Activated CD4-positive, alpha-beta T cell treated with anti-CD3 and anti-CD28 coated beads, Interleukin-2, amount 10 ng/mL, durations not matched to agents 24 days and 14 days (primary cell): ENCODE results near the gene TAF5L. TPM values are rescaled to one million over a fixed set of nuclear protein-coding genes. Genes with fewer than 3 reads are reported as not detected.

ENCODE experiments used
- DNase-seq: peaks from one replicate; pipeline ENCODE4 v3.0.0; 2022
- H3K27ac Mint-ChIP-seq: one replicate; pipeline ENCODE4 v1.8.0; 2022; ENCODE audit warnings: mild to moderate bottlenecking, mixed read lengths
- H3K27me3 Mint-ChIP-seq: one replicate; pipeline ENCODE4 v1.8.0; 2022; ENCODE audit warnings: mixed read lengths
- H3K36me3 Mint-ChIP-seq: one replicate; pipeline ENCODE4 v1.8.0; 2022; ENCODE audit warnings: low read depth, mild to moderate bottlenecking, mixed read lengths
- H3K4me1 Mint-ChIP-seq: one replicate; pipeline ENCODE4 v1.8.0; 2021; ENCODE audit warnings: mixed read lengths
- H3K4me3 Mint-ChIP-seq: one replicate; pipeline ENCODE4 v1.8.0; 2022; ENCODE audit warnings: mild to moderate bottlenecking, moderate library complexity, mixed read lengths
- H3K9me3 Mint-ChIP-seq: one replicate; pipeline ENCODE4 v1.8.0; 2021; ENCODE audit warnings: mixed read lengths
- intact Hi-C: fragments of 100-400 bp; cut with micrococcal nuclease; formaldehyde crosslinking; loops from one replicate; pipeline ENCODE4 v1.15.1; 2023
- total RNA-seq: library from RNA; stranded (reverse); gene quantifications from 2 replicates; pipeline ENCODE4 v1.2.3, GENCODE V29; 2022

The TAF5L gene
- 29.7 and 30.7 TPM in 2 replicates for total RNA-seq

GRCh38 chr1:229625915-229626831, at the start of gene TAF5L, which contains the start of gene URB2:
TSS of gene TAF5L (minus strand) at chr1:229626122. CDS start at chr1:229614482, 11,640 bp downstream.
TSS of gene URB2 (plus strand) at chr1:229626247. CDS start at chr1:229627634, 1,387 bp downstream.
- DNase-seq: peak; percentile 97
- H3K36me3 Mint-ChIP-seq: peaks cover 33% of the 10 kb centered on the region
- intact Hi-C loops: loop anchor here (1.0 to 5.0 kb wide), 7 partner anchors 36 to 1351 kb away; partner anchors contain the start of genes ARV1, COG2, GALNT2 and NUP133
- no peaks in the 10 kb centered on the region for H3K9me3 Mint-ChIP-seq
- peak within 1 kb of the TSS; percentile 96 for H3K27ac Mint-ChIP-seq
- H3K4me3 Mint-ChIP-seq: peak within 1 kb of the TSS; percentile 99
- peaks cover 49% of the 10 kb centered on the region for H3K4me1 Mint-ChIP-seq
- no peaks in the 10 kb centered on the region for H3K27me3 Mint-ChIP-seq

DNA sequence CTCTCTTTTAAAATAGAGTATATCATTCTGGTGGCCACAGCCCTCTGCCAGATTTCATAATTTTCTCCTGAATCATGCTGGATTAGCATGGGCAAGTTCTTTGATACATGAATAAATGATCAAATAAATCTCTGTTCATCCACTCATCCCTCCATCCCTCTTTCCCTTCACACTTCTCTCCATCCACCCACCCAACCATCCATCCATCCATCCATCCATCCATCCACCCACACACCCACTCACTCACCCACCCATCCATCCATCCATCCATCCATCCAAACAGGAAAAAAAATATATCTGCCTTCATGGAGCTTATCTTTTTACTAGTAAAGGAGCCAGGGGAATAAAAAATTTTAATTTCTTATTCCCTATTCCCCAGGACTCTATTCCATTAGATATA, 49.5 kb upstream of the TAF5L start:
- Mint-ChIP-seq H3K27me3 (peaks cover 2% of the 10 kb centered on the region), H3K4me3 (no peak overlapping the region), H3K27ac (no peak overlapping the region), H3K36me3 (no peaks in the 10 kb centered on the region), H3K4me1 (peaks cover 13% of the 10 kb centered on the region), H3K9me3 (no peaks in the 10 kb centered on the region)
- no peak for DNase-seq
- intact Hi-C loops: no loop called here

- peaks cover 13% of the 10 kb centered on the region for H3K4me1 Mint-ChIP-seq
- H3K9me3 Mint-ChIP-seq: no peaks in the 10 kb centered on the region
- H3K4me3 Mint-ChIP-seq: no peak overlapping the region
- intact Hi-C loops: no loop called here
- DNase-seq: no peak
- no peak overlapping the region for H3K27ac Mint-ChIP-seq
- H3K27me3 Mint-ChIP-seq: peaks cover 2% of the 10 kb centered on the region
- peaks cover 2% of the 10 kb centered on the region for H3K36me3 Mint-ChIP-seq
Observed at GRCh38 chr1:229674042-229674441, 48.1 kb upstream of the TAF5L start.

GRCh38 chr1:229672246-229672645, 46.3 kb upstream of the TAF5L start:
- Mint-ChIP-seq H3K4me1 (peaks cover 13% of the 10 kb centered on the region), H3K4me3 (no peak overlapping the region), H3K9me3 (no peaks in the 10 kb centered on the region), H3K27me3 (peaks cover 2% of the 10 kb centered on the region), H3K36me3 (peaks cover 14% of the 10 kb centered on the region), H3K27ac (no peak overlapping the region)
- DNase-seq: no peak
- intact Hi-C loops: no loop called here

DNA sequence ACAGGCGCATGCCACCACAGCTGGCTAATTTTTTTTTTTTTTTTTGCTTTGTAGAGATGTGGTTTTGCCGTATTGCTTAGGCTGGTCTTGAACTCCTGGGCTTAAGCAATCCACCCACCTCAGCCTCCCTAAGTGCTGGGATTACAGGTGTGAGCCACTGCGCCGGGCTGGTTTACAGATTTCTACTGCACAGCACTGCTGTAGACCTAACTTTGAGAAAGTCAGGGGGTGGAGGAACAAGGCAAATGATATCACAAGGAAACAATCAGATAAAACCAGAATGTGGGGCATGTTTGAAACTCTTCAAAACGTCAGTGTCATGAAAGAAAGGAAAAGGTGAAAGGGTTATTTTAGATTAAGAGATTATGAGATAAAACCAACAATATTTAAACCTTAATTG, 45.4 kb upstream of the TAF5L start:
- DNase-seq: no peak
- peaks cover 2% of the 10 kb centered on the region for H3K27me3 Mint-ChIP-seq

GRCh38 chr1:229669333-229669732, 43.4 kb upstream of the TAF5L start:
- Mint-ChIP-seq H3K27me3 (peaks cover 2% of the 10 kb centered on the region), H3K27ac (no peak overlapping the region), H3K4me3 (no peak overlapping the region), H3K4me1 (peaks cover 13% of the 10 kb centered on the region), H3K36me3 (peaks cover 17% of the 10 kb centered on the region), H3K9me3 (no peaks in the 10 kb centered on the region)
- intact Hi-C loops: loop anchor here (10.0 kb wide), 1 partner anchor 175 kb away; no protein-coding TSS in a partner anchor
- no peak for DNase-seq

More for the DNA sequence above, 45.4 kb upstream of the TAF5L start:
- peaks cover 15% of the 10 kb centered on the region for H3K36me3 Mint-ChIP-seq
- peaks cover 13% of the 10 kb centered on the region for H3K4me1 Mint-ChIP-seq
- no peaks in the 10 kb centered on the region for H3K9me3 Mint-ChIP-seq
- intact Hi-C loops: no loop called here
- H3K4me3 Mint-ChIP-seq: no peak overlapping the region
- H3K27ac Mint-ChIP-seq: no peak overlapping the region

- Mint-ChIP-seq H3K9me3 (no peaks in the 10 kb centered on the region), H3K4me3 (no peak overlapping the region), H3K27me3 (no peaks in the 10 kb centered on the region), H3K4me1 (peaks cover 5% of the 10 kb centered on the region), H3K27ac (no peak overlapping the region), H3K36me3 (peaks cover 24% of the 10 kb centered on the region)
- no peak for DNase-seq
- intact Hi-C loops: loop anchor here (10.0 kb wide), 1 partner anchor 178 kb away; no protein-coding TSS in a partner anchor
Observed at GRCh38 chr1:229666585-229666984, 40.7 kb upstream of the TAF5L start.

GRCh38 chr1:229665912-229666558, 40.1 kb upstream of the TAF5L start:
- H3K27me3 Mint-ChIP-seq: no peaks in the 10 kb centered on the region
- no peak overlapping the region for H3K4me3 Mint-ChIP-seq
- H3K27ac Mint-ChIP-seq: no peak overlapping the region
- H3K4me1 Mint-ChIP-seq: peaks cover 5% of the 10 kb centered on the region
- intact Hi-C loops: loop anchor here (10.0 kb wide), 1 partner anchor 179 kb away; no protein-coding TSS in a partner anchor
- H3K9me3 Mint-ChIP-seq: no peaks in the 10 kb centered on the region
- no peak for DNase-seq
- H3K36me3 Mint-ChIP-seq: peaks cover 29% of the 10 kb centered on the region

DNA sequence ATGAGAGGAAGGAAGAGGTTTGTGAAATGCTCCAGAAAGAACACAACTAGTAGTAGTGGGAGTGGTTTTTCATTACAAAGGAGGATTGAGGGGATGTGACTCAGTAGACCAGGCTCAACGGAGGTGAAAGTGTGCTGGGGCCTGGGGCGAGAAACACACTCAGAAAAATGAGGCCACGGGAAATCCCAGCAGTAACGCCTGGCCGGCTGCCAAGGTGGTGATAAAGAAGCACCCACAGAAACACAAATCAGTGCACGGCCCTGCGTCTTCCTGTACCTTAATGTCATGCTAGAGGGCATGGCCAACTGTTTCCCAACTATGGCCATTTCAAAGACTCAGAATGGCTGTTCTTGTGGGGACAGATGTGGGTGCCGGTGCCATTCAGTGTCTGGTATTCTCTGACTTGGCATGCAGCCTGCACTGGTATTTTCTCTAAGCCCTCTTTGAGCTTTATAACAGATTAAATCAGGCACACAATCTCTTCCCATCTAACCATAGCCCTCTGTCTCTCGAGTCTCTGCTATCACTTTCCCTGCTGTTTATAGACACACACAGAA, 38.3 kb upstream of the TAF5L start:
- no peaks in the 10 kb centered on the region for H3K9me3 Mint-ChIP-seq
- H3K4me3 Mint-ChIP-seq: no peak overlapping the region
- peak; percentile 80 for DNase-seq
- H3K27ac Mint-ChIP-seq: no peak overlapping the region
- no peaks in the 10 kb centered on the region for H3K27me3 Mint-ChIP-seq
- H3K4me1 Mint-ChIP-seq: peaks cover 5% of the 10 kb centered on the region
- peaks cover 38% of the 10 kb centered on the region for H3K36me3 Mint-ChIP-seq
- intact Hi-C loops: loop anchor here (1.0 to 10.0 kb wide), 6 partner anchors 37 to 576 kb away; partner anchors contain the start of genes GALNT2, TAF5L and URB2

GRCh38 chr1:229661897-229662296, 36.0 kb upstream of the TAF5L start:
- Mint-ChIP-seq H3K9me3 (no peaks in the 10 kb centered on the region), H3K36me3 (peaks cover 35% of the 10 kb centered on the region), H3K4me3 (no peak overlapping the region), H3K4me1 (peaks cover 11% of the 10 kb centered on the region), H3K27ac (no peak overlapping the region), H3K27me3 (no peaks in the 10 kb centered on the region)
- intact Hi-C loops: loop anchor here (1.0 to 10.0 kb wide), 7 partner anchors 35 to 648 kb away; partner anchors contain the start of genes GALNT2, TAF5L and URB2
- DNase-seq: no peak

- no peaks in the 10 kb centered on the region for H3K27me3 Mint-ChIP-seq
Observed at GRCh38 chr1:229661022-229661877, 35.3 kb upstream of the TAF5L start.

DNA sequence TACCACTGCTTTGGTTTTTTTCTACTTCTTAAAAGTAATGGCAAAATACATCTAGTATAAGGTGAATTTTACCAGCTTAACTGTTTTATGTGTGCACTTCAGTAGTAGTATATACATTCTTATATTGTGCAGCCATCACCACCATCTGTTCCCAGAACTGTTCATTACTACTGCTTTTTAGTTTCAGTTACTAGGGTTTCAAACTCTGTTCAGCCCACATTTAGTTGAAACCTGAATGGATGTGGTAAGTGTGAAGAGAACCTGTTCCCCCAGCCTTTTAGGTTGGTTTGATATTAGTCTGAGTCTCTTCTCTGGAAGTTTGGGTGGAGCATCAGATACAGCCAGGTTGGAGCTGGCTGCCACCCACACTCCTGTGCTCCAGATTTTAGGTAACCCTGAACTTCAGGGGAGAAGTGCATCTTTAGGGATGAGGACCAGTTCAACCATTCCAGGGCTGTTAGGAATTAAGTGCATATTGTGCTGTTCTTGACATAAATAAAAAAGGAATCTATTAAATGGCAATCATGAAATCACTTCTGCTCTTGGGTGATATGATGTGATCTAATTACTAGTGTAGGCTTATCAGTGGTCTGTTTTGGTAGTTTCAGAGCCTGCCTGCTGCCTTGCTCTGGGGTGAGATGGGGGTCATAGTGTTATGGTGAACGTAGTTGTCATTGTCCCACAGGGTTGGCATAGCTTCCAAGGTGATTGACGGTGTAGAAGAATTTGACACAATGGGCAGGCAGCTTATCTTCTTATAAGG, 32.3 kb upstream of the TAF5L start:
- no peak for DNase-seq
- intact Hi-C loops: no loop called here
- Mint-ChIP-seq H3K9me3 (no peaks in the 10 kb centered on the region), H3K4me3 (no peak overlapping the region), H3K27me3 (no peaks in the 10 kb centered on the region), H3K36me3 (peaks cover 64% of the 10 kb centered on the region), H3K27ac (no peak overlapping the region), H3K4me1 (peaks cover 11% of the 10 kb centered on the region)

More at GRCh38 chr1:229661022-229661877, 35.3 kb upstream of the TAF5L start:
- Mint-ChIP-seq H3K27ac (no peak overlapping the region), H3K4me3 (no peak overlapping the region), H3K4me1 (peaks cover 11% of the 10 kb centered on the region), H3K9me3 (no peaks in the 10 kb centered on the region), H3K36me3 (peaks cover 38% of the 10 kb centered on the region)
- peak; percentile 90 for DNase-seq
- intact Hi-C loops: loop anchor here (1.0 to 10.0 kb wide), 7 partner anchors 34 to 649 kb away; partner anchors contain the start of genes GALNT2, TAF5L and URB2
